Activated T-helper 9 cell treated with anti-CD3 and anti-CD28 coated beads, Interleukin-2, amount 50 U/mL, for 16 hours (primary cell): ENCODE measurements around the gene CCDC69.
A peak's percentile ranks its signal among the peaks of the same experiment; 100 is the strongest.
"Not testable (repeated sequence)": the region's sequence is repeated elsewhere in the genome, so short reads cannot be mapped to it uniquely, and the experiment has no call there.

Experiments used
- DNase-seq: peaks from one replicate; pipeline ENCODE4 v3.0.0-alpha.2; 2020; ENCODE audit warnings: low read depth

CCDC69 gene

DNA sequence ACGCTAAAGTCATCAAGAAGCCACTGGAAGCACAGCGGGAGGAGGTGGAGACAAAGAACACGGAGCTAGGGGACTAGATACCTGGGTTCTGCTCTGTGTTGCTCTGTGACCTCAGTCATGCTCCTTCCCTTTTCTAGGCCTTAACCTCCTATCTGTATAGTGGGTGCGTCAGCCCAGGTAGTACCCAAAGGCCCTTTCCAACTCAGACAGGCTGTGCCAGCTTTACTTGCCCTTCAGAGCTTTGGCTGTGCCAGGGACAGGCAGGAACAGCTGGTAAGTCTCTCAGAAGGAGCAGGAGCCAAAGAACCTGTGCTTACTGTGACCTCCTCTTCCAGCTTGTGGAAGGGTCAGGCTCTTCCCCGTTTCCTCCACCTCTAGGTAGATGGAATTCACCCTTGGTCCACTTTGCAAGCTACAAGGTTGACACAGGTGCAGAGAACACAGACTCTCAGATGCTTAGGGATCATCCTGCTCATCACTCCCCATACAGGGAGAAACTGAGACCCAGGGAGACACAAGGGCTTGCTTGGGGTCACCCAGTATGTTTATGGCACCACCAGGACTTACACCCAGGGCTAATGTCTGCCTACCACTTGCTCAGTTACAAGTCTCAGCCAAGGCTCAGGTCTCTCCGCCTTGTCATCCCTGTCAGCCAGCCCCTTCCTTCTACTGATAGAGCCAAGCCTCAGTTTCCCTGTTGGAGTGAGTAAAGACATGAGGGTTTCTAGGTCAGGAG, 1.7 kb downstream of the CCDC69 start:
- no peak for DNase-seq

DNA sequence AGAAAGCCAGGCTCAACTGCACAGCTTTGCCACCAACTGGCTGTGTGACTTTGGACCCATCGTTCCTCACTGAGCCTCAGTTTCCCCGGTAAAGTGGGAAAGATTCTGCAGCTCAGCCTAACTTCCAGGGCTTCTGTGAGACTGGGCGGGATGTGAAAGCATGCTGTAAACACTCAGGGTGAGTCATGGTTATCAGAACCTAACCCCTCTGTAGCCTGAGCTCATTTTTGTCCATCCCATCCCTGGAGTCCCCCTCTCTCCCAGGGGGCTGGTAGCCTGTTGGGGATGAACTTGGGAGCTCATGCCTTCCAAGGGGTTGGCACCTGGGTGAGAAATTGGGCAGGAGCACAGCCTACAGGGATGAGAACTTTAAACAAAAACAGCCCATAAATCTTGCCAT, 2.3 kb downstream of the CCDC69 start:
- no peak for DNase-seq

DNA sequence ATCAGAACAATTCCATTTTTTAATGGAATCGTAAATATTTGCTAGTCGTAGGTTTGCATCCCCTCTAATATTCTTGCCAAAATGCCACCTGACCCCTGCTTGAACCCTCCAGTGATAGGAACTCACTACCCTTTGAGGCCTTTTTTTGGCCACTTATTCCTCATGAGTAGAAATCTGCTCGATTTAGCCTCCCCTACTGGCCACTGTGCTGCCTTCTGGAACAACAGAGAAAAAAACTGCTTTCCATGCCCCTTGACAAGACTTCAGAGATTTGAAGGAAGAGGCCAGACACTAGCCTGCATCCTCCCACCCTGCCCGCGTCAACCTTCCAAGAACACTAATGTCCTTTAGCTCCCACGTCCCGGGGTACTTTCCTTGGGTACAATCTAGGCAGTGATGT, 4.1 kb downstream of the CCDC69 start:
- no peak for DNase-seq

DNA sequence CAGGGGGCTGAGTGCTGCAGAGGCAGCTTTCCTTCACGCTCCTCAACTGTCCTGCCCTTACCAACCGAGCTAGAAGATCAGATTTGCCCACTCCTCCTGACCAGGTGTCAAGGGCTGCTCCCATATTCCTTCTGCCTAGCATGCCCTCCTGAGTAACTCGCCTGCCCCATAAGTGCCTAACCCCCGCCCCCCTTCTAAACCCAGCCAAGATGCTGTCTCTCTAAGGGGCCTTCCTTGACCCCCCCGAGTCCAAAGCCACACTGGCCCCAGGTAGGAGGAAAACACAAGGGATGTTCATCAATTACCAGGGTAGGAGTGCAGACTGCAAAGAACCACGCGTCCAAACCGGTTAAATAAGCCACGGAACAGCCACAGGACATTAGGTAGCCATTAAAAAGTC, 4.8 kb downstream of the CCDC69 start:
- DNase-seq = no peak

DNA sequence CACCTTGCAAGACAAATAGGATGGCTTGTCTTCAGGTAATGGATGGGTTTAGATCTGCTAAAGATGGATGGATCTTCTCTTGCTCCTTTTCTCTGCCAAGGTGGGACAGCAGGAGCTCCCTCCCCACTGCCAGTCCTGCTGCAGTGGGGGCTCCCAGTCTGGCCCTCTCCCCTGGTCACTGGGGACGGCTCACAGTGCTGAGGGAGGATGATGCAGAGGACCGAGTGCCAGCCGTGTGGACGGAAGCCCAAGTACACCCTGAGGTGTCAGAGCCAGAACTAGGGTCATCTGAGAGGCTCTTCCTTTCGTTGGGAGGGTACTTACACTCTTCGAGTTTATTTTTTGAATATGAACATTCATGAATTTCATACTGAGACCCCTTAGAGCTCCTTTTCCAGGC, 5.7 kb downstream of the CCDC69 start:
- DNase-seq = no peak

DNA sequence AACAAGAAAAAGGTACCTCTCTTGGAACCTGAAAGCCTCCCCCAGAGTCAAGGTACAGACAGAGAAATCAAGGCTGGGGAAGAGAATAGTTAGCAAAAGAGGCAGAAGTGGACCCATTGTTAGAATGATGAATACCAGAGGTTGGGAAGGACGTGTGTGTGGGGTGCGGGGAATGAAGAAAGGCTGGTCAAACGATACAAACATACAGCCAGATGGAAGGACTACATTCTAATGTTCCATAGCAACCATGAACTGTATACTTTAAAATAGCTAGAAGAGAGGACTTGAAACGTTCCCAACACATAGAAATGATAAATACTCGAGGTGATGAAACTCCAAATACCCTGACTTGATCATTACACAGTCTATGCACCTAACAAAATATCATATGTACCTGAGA, 7.1 kb downstream of the CCDC69 start:
- no peak for DNase-seq

DNA sequence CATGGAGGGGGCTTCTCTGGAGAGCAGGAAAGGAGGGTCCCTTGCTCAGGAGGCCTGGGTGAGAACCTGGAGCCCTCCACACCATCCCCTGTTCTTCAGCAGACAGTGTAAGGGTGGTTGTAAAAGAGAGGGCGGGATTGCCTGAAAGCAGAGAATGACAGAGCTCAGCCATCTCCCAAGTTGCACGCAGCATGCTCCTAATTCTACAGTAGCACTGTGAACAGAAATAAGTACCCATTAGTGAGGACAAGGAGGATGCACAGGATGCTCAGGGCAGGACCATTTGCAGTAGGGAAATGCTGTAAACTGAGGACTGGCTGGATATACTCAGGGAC, 8.4 kb downstream of the CCDC69 start:
- DNase-seq = no peak

DNA sequence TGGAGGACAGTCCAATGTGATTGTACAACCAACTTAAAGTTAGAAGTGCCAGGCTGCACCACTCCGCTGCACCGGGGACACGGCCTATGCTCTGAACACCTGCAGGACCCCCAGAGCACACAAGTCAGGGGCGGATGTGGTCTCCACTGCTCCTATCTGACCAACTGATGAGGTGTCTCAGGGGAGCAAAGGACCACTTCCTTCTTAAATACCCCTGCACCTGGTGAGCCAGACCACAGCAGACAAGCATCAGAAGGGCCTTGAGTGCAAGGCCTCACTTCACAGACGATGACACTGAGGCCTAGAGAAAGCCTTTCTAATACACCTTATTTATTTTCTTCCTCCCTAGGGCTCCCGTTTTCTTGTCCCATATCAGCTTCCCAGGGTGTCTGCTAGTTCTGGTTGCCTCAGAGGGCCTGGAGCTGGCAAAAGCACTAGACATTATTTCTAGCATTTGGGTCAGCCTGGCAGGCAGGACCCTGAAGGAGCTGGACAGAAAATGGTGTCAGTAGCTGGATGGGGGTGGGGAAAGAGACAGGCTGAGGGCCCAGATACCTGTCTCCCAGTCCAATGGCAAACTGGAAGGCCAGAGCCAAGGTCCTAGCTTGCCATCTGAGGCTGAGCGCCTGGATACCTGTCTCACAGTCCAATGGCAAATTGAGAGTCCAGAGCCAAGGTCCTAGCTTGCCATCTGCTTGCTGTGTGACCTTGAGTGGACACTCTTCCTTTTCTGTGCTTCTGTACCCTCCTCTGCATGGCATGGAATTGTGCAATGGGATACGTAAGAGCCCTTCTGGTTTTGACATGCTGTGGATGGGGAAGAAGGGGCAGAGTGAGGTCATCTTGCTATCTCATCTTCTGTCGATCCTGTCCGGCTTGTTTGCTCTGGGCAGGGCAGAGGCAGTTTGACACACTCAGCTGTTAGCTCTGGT, 9.0 kb downstream of the CCDC69 start:
- no peak for DNase-seq

DNA sequence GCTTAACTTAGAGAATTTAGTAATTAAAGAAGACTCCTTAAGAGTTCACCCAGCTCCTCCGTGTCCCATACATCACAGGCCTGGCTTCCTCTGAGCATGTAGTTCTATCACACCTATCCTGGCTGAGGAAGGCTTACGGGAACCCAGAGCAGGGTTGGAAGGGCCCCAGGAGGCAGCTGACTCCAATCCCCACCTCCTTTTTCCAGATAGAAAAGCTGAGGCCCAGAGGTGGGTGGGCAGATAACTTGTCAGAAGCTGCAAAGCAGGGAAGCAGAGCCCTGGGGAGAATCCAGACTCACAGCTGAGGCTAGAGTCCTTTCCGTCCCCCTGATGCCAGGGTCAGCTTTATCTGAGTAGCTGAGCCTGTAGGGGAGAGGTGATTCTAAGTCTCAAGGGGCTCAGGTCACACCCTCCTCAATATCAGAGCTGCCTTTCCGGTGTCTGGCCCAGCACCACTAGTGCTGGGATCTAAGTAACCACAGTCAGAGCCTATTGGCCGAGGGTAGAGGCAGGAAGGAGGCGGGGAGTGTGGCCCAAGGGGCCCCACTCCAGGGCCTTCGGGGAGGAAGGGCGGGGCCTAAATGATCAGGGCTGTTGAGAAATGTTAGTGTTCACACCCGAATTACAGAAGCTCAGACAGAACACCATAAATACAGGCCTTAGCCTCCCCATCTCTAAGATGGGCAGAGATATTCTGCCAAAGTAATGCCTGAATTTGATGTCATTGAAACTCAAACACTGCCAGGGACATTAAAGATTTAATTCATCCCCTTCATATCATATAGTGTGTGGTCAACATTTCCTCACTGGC, 9.9 kb downstream of the CCDC69 start:
- peak; percentile 69 for DNase-seq

DNA sequence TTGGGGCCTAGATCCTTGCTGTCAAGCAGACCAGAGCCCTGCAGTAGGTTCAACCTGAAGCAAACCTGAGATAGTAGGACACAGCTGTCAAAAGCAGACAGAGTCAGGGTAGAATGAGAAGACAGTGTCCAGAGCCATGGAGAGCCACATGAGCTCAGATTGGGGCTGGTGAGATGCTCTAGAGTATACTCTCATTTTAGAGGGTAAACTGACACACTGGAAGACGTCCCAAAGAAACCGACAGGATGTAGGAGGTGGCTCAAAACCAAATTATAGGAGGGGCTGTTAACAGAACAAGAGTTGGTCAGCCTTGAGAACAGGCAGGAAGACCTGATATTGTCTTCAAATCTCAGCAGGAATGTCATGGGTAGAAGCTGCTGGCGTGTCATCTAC, 11.5 kb downstream of the CCDC69 start:
- DNase-seq = no peak

DNA sequence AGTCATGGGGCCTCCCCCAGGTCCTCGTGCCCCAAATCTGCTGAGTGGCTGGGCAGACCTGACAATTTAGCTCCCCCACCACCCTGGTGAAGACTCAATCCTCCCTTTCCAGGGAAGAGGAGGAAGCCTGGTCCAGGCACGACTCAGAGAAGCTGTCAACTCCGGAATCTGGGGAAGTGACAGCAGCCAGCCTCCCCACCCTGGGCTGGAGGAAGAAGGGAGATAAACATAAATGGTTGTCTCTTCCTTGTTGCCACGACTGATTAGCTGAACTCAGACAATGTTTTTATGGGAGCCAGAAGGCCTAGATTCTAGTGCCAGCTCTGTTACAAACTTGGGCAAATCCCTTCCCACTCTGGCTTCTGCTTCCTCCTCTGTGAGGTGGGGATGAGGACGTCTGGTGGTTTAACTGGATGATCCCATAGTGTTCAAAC, 15.4 kb downstream of the CCDC69 start:
- DNase-seq = no peak

DNA sequence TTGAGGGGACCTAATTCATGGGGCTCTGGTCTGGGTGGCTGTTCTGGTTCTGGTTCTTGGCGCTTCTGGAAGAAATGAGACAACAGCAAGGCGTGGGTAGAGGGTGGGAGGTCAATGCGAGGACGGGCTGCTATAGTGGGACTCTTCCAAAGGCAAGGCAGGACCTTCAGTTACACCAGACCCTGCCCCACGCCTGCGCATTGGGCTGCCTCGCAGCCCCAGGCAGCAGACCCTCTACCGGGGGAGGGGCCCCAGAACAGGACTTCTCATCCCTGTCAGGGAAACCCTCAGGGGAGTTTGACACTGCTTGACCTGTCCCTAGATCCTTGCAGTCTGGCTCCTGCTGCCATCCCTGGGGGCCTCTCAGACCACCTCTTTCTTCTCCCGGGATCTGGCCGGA, 18.5 kb downstream of the CCDC69 start:
- DNase-seq = no peak

DNA sequence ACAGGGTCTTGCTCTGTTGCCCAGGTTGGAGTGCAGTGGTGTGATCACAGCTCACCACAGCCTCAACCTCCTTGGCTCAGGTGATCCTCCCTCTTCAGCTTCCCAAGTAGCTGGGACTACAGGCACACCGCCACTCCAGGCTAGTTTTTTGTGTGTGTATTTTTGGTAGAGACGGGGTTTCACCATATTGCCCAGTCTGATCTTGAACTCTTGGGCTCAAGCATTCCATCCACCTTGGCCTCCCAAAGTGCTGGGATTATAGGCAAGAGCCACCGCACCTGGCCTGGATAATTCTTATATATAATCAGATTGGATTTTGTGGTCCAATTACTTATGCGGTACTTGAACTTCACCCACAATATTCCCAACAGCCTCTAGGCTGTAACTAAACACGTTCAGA, 19.8 kb downstream of the CCDC69 start:
- no peak for DNase-seq

DNA sequence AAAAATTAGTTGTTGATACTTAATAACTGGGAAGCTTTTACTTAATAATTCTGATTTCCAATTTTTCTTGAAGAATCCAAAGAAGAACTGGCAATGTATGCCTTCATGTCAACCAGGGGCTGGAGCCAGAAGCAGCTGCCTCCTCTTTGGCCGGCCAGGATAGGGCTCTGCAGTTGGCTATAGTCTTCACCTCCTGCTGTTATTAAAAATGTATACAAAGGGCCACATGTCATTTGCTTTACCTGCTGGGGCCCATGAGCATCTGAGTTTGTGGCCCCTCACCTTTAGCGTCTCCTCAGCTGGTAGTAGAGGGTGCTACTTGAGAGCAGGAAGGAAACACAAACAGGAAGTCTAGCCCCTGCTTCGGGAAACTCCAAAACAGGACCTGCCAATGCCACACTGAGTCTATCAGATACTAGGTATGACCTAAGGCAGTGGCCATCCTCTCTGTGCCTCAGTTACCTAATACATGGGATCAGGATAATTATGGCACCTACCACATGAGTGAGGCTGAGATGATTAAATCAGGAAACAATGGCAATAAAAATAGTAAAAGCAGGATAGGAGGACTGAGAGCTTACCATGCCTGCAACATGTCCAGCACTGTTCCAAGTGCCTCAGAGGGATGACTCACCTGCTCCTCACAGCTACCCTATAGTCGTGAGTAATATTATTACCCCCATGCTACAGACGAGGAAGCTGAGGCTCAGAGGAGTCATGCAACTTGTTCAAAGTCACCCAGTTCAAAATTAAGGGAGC, 21.3 kb downstream of the CCDC69 start:
- DNase-seq = peak; percentile 24

DNA sequence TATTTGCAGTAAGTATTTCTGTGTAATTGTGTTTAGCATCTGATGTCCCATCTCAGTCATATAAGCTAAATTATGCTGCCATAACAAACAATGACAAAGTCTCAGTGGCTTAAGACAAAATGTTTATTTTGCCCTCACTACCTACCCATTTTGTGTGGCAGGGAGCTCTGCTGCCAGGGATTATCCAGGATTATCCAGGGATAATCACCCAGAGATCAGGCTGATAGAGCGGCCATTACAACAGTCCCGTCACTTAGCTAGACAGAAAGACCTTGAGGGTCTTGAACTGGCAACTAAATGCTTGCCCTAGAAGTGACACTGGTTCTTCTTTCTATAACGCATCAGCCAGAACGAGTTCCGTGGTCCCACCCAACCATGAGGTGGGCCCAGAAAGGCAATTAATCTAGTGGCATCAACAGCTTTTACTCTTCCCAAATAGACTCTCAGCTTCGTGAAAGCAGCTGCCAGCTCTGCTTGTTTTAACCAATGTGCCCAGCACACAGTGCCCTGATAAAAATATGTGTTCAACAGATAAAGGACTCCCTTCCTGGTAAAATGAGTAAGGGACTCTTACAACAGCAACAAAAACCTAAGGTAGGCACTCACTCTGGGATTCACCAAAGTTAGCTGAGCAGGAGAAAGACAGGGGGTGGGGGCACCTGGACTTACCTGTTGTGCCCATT, 22.8 kb downstream of the CCDC69 start:
- DNase-seq = no peak

DNA sequence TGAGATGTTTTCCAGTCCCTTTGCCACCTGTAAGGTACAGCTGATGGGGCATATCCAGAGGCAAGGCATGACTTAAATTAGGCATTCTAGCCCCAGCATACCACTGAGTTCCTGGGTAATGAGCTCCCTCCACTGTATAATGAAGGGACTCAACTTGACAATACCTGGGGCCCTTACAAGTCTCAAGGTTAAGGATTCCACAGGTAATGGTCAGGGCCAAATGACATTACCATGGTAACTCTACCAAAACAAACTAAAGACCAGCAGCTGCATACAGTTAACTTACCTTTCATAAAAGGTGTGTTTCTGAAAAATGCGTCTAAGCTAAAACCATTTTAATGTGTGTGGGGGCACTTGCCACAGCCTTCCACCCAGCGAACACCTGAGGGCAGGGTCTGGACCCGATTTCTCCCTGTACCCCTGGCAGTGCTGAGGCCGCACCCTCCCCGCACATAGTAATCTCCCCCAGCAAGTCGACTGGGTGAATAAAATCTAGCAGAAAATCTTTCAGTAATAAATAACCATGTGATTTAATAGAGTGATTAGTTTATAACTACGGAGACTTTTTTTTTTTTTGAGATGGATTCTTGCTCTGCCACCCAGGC, 24.2 kb downstream of the CCDC69 start:
- no peak for DNase-seq

DNA sequence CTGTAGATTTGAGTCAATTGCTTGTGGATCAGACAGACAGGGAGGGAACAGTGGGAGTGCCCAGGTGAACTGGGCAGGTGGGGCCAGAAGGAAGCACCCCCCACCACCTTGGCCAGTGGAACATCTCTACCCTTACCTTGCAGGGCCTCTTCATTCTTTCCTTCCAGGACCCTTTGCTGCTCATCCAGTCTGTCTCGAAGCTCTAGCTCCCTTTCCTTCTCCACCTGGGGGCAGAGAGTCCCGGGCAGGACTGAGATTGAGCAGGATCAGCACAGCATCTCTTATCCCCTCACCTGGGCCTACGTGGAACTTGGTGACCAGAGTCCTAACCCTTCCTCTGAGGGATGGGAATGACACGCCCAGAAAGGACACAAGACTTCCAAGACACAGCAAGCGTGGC, 25.0 kb downstream of the CCDC69 start:
- no peak for DNase-seq

DNA sequence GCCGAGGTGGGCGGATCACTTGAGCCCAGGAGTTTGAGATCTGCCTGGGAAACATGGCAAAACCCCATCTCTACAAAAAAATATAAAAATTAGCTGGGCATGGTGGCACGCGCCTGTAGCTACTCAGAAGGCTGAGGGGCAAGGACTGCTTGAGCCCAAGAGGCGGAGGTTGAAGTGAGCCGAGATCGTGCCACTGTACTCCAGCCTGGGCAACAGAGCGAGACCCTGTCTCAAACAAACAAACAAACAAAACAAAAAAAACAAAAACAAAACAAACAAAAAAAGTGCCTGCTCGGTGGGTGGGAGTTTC, 26.6 kb downstream of the CCDC69 start:
- DNase-seq = not testable (repeated sequence)

DNA sequence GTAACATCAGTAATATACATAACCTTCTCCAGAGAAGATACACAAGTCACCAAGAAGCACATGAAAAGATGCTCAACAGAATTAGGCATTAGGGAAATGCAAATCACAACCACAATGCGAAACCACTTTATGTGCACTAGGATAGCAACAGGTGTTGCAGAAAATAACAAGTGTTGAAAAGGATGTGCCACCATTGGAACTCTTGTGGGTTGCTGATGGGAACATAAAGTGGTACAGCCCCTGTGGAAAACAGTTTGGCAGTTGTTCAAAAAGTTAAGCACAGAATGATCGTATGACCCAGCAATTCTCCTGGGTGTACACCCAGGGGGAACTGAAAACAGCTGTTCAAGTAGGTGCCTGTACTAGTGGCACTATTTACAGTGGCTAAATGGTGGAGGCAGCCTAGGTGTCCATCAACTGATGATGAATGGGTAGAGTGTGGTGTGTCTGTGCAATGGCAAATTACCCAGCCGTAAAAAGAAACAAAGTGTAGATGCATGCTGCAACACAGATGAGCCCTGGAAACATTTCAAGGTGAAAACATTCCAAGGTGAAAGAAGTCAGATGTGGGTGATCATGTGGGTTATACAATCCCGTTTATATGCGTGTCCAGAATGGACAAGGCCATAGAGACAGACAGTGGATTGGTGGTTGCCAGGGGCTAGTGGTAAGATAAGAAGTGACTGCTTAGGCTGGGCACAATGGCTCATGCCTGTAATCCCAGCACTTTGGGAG, 27.2 kb downstream of the CCDC69 start:
- DNase-seq = no peak

DNA sequence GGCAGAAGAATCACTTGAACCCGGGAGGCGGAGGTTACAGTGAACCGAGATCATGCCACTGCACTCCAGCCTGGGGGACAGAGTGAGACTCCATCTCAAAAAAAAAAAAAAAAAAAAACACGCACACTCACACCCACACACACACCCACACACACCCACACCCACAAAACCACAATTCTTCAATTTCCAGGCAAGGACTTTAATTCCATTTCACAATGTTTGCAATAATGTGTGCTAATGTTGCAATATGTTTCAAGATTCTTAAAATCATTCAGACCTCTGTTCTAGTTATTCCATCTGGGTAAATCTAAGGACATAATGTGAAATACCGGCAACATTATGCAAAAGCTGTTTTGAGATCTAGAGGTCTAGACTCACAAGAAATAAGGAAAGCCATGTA, 28.3 kb downstream of the CCDC69 start:
- DNase-seq = no peak
